ENCODE results near the gene FAM20B.

- TF ChIP-seq CTCF (conservative IDR thresholded peaks at IDR 0.05 in 1 of 2, IDR thresholded peaks at IDR 0.05 in 1 of 2; ENCODE audit: extremely low read depth in 1 of 2, insufficient read depth in 1 of 2, low read depth in 1 of 2, low read length in 2 of 2) (no peak), EZH2 (IDR thresholded peaks at IDR 0.05; ENCODE audit: borderline replicate concordance, low read length) (no peak)
These were observed 51.7 kb downstream of the FAM20B start for GRCh38 chr1:179077396-179077795.
